Common myeloid progenitor, CD34-positive (primary cell): ENCODE data around the gene PTPRN2.

Experiments used
- CTCF ChIA-PET: fragments of 350-600 bp; sonication (Branson Sonifier 250); formaldehyde crosslinking; loops from one replicate; lab custom pipeline; 2021; ENCODE audit warnings: antibody characterized with exemption; lab: Charles Lee
- POLR2A ChIA-PET: fragments of 350-600 bp; sonication (Branson Sonifier 250); formaldehyde crosslinking; loops from one replicate; lab custom pipeline; 2021; ENCODE audit warnings: antibody characterized with exemption; lab: Charles Lee
- DNase-seq, 3 donors: peaks; one replicate each; pipeline versions ENCODE4 v3.0.0 to v3.0.0-alpha.2; 2013
- H3K27ac ChIP-seq, 2 experiments: 1 replicate in 1 of 2; 2 replicates in 1 of 2; pipeline ENCODE4 v1.7.0; 2013; ENCODE audit warnings: inconsistent platforms in 2 of 2, low read length in 2 of 2, mild to moderate bottlenecking in 2 of 2, low read depth in 1 of 2, moderate library complexity in 1 of 2; ENCODE audit not compliant: severe bottlenecking in 2 of 2, insufficient read depth in 1 of 2, poor library complexity in 1 of 2
- H3K27me3 ChIP-seq, 5 experiments: replicated peaks in 2 of 5; 1 replicate in 3 of 5; 2 replicates in 2 of 5; pipeline versions ENCODE4 v1.6.1 to v1.7.0; 2013; ENCODE audit warnings: low read length in 4 of 5, mild to moderate bottlenecking in 2 of 5, moderate library complexity in 2 of 5, inconsistent platforms in 1 of 5; ENCODE audit not compliant: insufficient read depth in 5 of 5, control insufficient read depth in 4 of 5
- H3K36me3 ChIP-seq, 4 experiments: 1 replicate in 2 of 4; 2 replicates in 2 of 4; pipeline versions ENCODE4 v1.6.1 to v1.7.0; 2013; ENCODE audit warnings: low read length in 3 of 4, control low read depth in 1 of 4, mild to moderate bottlenecking in 1 of 4; ENCODE audit not compliant: control insufficient read depth in 4 of 4, insufficient read depth in 4 of 4
- H3K4me1 ChIP-seq, 4 experiments: 1 replicate in 3 of 4; 2 replicates in 1 of 4; pipeline versions ENCODE4 v1.6.1 to v1.7.1; 2013; ENCODE audit warnings: low read length in 3 of 4, mild to moderate bottlenecking in 3 of 4, control low read depth in 1 of 4, inconsistent platforms in 1 of 4, moderate library complexity in 1 of 4; ENCODE audit not compliant: control insufficient read depth in 4 of 4, insufficient read depth in 4 of 4; ENCODE audit errors: control extremely low read depth in 1 of 4
- H3K4me3 ChIP-seq, 7 experiments: 1 replicate in 4 of 7; 2 replicates in 3 of 7; pipeline versions ENCODE4 v1.5.1 to v1.7.0; 2013; ENCODE audit warnings: mild to moderate bottlenecking in 7 of 7, low read length in 6 of 7, moderate library complexity in 6 of 7, inconsistent platforms in 2 of 7, low read depth in 2 of 7, control low read depth in 1 of 7; ENCODE audit not compliant: insufficient read depth in 4 of 7, control insufficient read depth in 1 of 7; ENCODE audit errors: extremely low read depth in 1 of 7
- H3K9me3 ChIP-seq, 5 experiments: 1 replicate in 4 of 5; 2 replicates in 1 of 5; pipeline versions ENCODE4 v1.6.1 to v1.7.1; 2013; ENCODE audit warnings: low read length in 4 of 5, mild to moderate bottlenecking in 2 of 5, inconsistent platforms in 1 of 5, low read depth in 1 of 5, moderate library complexity in 1 of 5; ENCODE audit not compliant: control insufficient read depth in 4 of 5, insufficient read depth in 2 of 5; ENCODE audit errors: control extremely low read depth in 1 of 5
- WGBS: methylation state at CpG from one replicate; pipeline ENCODE4 v1.1.5; 2013; ENCODE audit not compliant: insufficient coverage; 5-methylcytosine and 5-hydroxymethylcytosine counted together

Gene PTPRN2

GRCh38 chr7:158445421-158446175, 142.0 kb downstream of the PTPRN2 start:
- Histone ChIP-seq H3K27me3 (peaks cover 0 to 2% (median 0%) of the 10 kb centered on the region in 5 experiments), H3K4me3 (no peak overlapping the region), H3K27ac (no peak overlapping the region), H3K4me1 (peaks cover 0 to 2% (median 0%) of the 10 kb centered on the region in 4 experiments), H3K36me3 (no peaks in the 10 kb centered on the region), H3K9me3 (no peaks in the 10 kb centered on the region)
- WGBS, result 94% methylated on average over 23 of the region's 30 CpGs
- CTCF ChIA-PET, result no interaction called here
- no peak for DNase-seq
- POLR2A ChIA-PET, result no interaction called here

GRCh38 chr7:158444501-158445420, 142.9 kb downstream of the PTPRN2 start:
- ChIA-PET CTCF (no interaction called here), POLR2A (no interaction called here)
- peaks cover 0 to 2% (median 0%) of the 10 kb centered on the region in 4 experiments for H3K4me1 ChIP-seq
- WGBS, result 82% methylated on average over 19 of the region's 25 CpGs
- no peaks in the 10 kb centered on the region for H3K9me3 ChIP-seq
- H3K27me3 ChIP-seq, result peaks cover 0 to 2% (median 0%) of the 10 kb centered on the region in 5 experiments
- H3K4me3 ChIP-seq, result no peak overlapping the region
- no peak overlapping the region for H3K27ac ChIP-seq
- no peaks in the 10 kb centered on the region for H3K36me3 ChIP-seq
- no peak for DNase-seq

DNA sequence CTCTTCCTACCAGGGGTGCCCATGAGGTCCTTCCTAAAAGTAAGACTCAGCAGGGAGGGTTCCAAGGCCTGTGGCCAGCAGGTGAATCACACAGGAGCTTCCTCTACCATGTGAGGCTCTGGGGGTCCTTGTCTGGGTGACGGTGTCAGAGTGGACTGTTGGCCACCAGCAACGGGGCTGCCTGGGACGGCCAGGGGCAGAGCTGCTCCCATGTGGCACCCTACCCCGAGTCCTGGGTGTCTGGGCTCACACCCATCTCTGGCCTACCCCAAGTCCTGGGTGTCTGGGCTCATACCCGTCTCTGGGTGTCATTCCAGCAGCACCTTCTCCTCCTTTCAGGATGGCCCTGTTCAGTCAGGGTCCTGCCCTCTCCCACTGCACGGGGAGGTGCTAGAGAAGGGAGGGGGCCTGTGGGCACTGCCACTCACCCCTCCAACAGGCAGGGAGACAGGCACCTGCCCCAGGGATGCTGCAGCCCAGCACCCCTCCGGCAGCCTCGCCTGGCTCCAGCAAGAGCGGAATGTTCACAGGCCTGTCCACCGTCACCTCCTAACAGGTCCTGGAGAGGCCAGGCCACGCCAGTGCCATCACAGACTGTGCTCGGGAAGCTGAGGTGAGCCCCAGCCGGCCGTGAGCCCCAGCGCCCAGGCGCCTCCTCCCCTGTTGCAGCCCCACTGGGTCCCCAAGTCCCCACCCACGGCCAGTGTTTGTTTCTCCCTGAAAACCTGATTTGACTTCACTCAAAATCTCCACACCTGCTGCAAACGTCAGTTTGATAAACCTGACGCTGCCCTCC, 143.7 kb downstream of the PTPRN2 start:
- H3K4me3 ChIP-seq, result no peak overlapping the region
- CTCF ChIA-PET, result interaction anchor here (0.6 kb wide), 1 partner anchor 1201 kb away, joined by 3 read pairs; no protein-coding TSS in a partner anchor
- no peaks in the 10 kb centered on the region for H3K36me3 ChIP-seq

DNA sequence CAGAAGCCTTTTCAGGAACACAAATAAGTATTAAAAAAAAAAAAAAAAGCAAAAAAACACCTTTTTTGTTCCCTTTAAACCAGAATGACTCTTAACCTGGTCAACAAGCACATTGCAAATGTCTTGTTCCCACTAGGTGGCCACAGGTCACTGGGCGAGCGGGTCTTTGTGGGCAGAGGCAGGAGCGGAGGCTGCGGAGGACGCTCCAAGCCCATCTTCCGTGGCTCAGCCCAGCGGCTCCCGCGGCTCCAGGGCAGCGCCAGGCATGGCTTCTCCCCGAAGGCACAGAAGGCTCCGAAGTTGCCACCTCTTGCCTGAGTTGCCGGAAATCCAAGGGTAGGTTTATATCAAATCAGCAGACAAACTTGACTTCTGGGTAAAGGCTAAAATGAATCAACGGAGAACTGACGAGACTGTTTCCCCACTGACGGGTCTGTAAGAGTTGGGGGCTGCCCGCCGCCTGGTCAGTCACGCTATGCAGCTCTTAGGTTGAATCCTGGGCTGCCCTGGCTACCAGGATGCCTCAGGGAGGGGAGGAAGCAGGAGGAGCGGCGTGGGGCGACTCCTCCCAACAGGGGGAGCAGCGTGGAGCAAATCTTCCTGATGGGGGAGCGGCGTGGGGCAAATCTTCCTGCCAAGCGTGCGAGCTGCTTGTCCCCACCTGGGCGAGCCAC, 144.5 kb downstream of the PTPRN2 start:
- Histone ChIP-seq H3K4me3 (no peak overlapping the region), H3K36me3 (no peaks in the 10 kb centered on the region), H3K27me3 (peaks cover 0 to 9% (median 0%) of the 10 kb centered on the region in 5 experiments), H3K27ac (no peak overlapping the region), H3K4me1 (peaks cover 0 to 2% (median 0%) of the 10 kb centered on the region in 4 experiments), H3K9me3 (no peaks in the 10 kb centered on the region)
- ChIA-PET POLR2A (no interaction called here), CTCF (interaction anchor here (0.6 kb wide), 1 partner anchor 1200 kb away, joined by 3 read pairs; no protein-coding TSS in a partner anchor)
- DNase-seq, result no peak
- 92% methylated on average over 23 of the region's 28 CpGs for WGBS

More for the DNA sequence above, 143.7 kb downstream of the PTPRN2 start:
- 97% methylated on average over 17 of the region's 19 CpGs for WGBS
- no peak for DNase-seq
- H3K4me1 ChIP-seq, result peaks cover 0 to 2% (median 0%) of the 10 kb centered on the region in 4 experiments
- no peaks in the 10 kb centered on the region for H3K9me3 ChIP-seq
- no peak overlapping the region for H3K27ac ChIP-seq
- POLR2A ChIA-PET, result no interaction called here
- H3K27me3 ChIP-seq, result peaks cover 0 to 4% (median 0%) of the 10 kb centered on the region in 5 experiments

DNA sequence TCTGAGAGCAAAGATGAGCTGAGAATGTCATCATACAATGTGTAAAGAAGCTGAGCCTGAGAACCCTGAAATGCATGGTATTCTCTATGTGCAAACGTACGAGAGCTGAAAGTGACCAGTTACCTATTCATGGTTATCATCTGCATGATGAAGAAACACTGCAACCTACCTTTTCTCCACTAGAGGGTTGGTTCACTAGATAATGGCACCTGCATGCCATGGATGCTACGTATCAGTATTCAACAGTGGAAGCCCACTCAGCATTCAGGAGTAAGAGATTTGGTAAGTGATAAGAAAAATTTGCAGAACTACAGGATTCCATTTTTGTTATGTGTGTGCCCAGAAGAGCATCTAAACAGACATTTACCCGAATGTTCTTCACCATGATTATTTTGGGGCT, 145.4 kb downstream of the PTPRN2 start:
- peak in 2 of 3 donors; percentile 16 to 17 for DNase-seq
- Histone ChIP-seq H3K27me3 (peaks cover 0 to 15% (median 0%) of the 10 kb centered on the region in 5 experiments), H3K27ac (no peak overlapping the region), H3K9me3 (no peaks in the 10 kb centered on the region), H3K36me3 (no peaks in the 10 kb centered on the region), H3K4me3 (no peak overlapping the region), H3K4me1 (peaks cover 0 to 2% (median 0%) of the 10 kb centered on the region in 4 experiments)
- ChIA-PET CTCF (interaction anchor here (0.6 kb wide), 1 partner anchor 9 kb away, joined by 3 read pairs; no protein-coding TSS in a partner anchor), POLR2A (no interaction called here)
- WGBS, result 50% methylated on average over 3 of the region's 4 CpGs

- Histone ChIP-seq H3K27me3 (peaks cover 0 to 16% (median 2%) of the 10 kb centered on the region in 5 experiments), H3K36me3 (no peaks in the 10 kb centered on the region), H3K4me1 (peaks cover 0 to 2% (median 0%) of the 10 kb centered on the region in 4 experiments), H3K27ac (no peak overlapping the region), H3K9me3 (peaks cover 0 to 5% (median 0%) of the 10 kb centered on the region in 5 experiments), H3K4me3 (no peak overlapping the region)
- POLR2A ChIA-PET, result no interaction called here
- CTCF ChIA-PET, result no interaction called here
- no peak for DNase-seq
- 78% methylated on average over 8 of the region's 8 CpGs for WGBS
These were observed 148.6 kb downstream of the PTPRN2 start for GRCh38 chr7:158439035-158439434.
